Fibroblast of the conjunctiva (primary cell): Measurements from ENCODE around the gene USP53.
"Not testable (repeated sequence)": the region's sequence is repeated elsewhere in the genome, so short reads cannot be mapped to it uniquely, and the experiment has no call there.

Source experiments
- DNase-seq: peaks from one replicate; pipeline ENCODE4 v3.0.0-alpha.2; 2010; ENCODE audit warnings: low read depth

The USP53 gene

DNA sequence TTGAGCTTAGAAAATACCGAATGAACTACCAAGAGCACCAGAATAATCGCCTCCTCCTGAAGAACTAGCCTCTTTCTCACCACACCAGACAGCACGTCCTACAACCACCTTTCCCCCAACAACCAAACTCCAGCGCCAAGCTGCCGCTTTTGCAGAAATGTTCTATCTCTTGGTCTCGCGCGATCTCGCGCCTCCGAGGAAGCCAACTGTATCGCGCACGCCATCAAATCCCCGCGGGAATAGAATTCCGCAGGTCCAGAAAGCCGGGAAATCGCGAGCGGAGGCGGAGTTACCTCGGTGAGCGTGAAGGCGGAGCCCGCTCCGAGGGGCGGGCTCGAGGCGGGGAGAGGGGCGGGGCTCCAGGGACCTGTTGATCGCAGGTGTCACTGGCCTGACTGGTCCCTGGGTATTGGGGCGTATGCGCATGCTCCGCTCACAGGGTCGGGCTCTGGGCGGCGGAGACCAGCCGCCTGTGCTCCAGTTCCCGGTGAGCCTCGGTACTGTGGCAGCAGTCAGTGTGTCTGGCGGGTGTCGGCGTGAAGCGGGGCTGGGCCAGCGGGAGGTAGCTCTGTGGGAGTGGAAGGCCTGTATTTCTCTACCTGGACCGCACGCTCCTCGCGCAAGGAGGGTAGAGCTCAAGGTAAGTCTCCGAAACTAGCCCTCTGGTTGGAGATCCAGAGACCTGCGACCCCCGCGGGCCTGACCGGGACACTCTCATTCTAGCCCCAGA, at the start of gene USP53:
Gene USP53, plus strand, starts transcription at position 480 of the 730 bp plus-strand sequence. CDS start 27,047 bp downstream, outside the sequence.
- DNase-seq, result peak; percentile 96

DNA sequence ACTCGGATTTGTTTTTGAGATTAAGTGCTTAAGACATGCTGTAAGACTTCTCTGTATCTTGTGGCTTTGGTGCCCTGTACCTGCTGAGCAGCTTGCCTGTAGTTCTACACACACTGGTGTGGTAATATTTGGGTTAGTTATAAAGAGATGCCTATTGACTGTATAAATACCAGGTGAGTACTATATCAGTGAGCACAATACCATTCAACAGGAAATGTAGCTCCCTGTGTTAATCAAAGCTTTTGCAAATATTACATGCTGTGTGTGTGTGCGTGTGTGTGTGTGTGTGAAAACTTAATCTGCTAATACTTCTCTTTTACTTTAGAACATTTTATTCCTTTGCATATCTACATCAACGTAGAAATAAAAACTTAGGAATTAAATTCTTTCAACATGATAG, 46.7 kb upstream of the USP53 start:
- DNase-seq, result no peak

DNA sequence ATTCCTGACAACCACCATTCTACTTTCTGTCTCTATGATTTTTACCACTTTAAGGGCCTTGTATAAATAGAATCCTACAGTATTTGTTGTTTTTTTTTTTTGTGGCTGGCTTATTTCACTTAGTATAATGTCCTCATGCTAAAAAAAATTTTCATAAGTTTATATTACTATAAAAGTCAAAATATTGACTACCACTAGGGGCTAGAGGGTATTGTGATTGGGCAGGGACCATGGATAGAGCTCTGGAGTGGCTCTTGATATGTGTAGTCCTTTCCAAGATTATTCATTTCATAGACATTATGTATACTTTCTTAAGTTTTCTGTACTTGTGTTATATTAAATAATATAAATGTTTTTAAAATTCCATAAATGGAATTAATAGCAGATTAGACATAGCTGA, 42.3 kb upstream of the USP53 start:
- no peak for DNase-seq

DNA sequence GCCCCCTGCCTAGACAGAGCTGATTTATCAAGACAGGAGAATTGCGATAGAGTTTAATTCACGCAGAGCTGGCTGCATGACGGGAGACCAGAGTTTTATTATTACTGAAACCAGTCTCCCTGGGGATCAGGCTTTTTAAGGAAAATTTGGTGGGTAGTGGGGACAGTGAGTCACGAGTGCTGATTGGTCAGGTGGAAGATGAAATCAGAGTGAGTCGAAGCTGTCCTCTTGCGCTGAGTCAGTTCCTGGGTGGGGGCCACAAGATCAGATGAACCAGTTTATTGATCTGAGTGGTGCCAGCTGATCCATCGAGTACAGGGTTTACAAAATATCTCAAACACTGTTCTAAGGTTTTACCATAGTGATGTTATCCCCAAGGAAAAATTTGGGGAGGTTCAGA, 40.3 kb upstream of the USP53 start:
- DNase-seq, result no peak

DNA sequence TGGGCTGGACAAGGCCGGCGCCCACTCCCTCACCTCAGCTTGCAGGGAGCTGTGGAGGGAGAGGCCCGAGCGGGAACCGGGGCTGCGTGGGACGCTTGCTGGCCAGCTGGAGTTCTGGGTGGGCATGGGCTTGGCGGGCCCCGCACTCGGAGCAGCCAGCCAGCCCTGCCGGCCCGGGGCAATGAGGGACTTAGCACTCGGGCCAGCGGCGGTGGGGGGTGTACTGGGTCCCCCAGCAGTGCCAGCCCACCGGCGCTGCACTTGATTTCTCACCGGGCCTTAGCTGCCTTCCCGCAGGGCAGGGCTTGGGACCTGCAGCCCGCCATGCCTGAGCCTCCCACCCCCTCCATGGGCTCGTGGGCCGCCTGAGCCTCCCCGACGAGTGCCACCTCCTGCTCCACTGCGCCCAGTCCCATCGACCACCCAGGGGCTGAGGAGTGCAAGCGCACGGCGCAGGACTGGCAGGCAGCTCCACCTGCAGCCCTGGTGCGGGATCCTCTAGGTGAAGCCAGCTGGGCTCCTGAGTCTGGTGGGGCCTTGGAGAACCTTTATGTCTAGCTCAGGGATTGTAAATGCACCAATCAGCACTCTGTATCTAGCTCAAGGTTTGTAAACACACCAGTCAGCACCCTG, 38.7 kb upstream of the USP53 start:
- not testable (repeated sequence) for DNase-seq

DNA sequence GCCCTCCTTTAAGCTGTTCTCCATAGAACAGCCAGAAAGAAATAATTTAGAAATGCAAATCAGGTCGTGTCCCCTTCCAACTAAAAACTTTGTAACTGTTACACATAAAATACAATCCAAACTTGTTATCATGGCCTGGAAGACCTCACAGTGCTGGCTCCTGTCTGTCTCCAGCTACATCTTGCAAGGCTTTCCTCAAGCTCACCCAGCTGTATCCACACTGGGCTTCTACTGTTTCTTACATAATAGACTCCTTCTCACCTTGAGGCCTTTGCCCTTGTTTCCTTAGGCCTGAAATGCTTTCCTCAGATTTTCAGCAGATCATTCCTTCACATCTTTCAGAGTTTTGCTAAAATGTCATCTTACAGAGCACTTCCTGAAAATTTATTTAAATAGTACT, 33.5 kb upstream of the USP53 start:
- DNase-seq, result no peak

DNA sequence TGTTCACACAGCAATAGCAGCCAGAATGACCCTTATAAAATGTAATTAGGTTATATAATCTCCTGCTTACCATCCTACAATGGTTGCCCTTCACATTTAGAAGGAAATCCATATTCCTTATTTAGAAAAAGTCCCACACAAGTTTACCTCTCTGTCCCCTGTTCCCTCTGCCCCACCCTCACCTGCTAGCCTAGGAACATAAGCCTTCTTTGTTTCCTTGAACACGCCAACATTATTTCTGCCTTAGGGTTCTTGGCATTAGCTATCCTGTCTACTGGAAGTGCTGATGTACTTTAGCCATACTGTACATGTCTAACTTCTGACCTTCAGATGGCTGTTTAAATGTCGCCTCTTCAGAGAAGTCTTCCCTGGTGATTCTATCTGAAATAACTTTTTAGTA, 28.4 kb upstream of the USP53 start:
- DNase-seq, result no peak

DNA sequence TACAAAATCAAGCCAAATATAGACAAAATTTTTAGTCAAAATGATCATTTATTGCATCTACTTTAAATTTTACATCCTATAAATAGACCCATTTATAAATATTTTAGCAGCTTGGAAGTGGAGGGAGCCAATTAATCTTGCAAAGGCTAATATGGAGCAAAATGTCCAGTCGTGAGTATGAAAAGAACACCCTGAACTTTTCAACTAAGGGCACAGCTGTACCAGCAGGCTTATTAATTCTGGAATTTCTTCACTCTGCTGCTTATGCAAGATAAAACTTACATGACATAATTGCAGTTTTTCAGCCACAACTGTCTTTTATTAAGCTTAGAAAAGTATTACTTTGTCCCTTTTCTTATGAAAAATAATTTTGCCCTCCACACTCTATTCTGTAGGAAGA, 22.9 kb upstream of the USP53 start:
- DNase-seq, result no peak

DNA sequence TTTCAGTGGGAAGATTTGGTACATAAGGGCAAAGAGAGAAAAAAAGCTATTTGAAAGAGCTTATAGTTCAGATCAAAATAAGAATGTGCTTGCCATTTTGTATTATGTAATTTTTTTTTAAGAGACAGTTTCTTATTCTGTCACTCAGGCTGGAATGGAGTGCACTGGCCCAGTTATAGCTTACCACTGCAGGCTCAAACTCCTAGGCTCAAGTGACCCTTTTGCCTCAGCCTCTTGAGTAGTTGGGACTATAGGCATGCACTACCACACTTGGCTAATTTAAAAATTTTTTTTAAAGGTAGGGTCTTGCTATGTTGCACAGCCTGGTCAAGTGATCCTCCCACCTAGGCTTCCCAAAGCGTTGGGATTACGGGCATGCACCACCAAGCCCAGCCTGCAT, 22.2 kb upstream of the USP53 start:
- no peak for DNase-seq

DNA sequence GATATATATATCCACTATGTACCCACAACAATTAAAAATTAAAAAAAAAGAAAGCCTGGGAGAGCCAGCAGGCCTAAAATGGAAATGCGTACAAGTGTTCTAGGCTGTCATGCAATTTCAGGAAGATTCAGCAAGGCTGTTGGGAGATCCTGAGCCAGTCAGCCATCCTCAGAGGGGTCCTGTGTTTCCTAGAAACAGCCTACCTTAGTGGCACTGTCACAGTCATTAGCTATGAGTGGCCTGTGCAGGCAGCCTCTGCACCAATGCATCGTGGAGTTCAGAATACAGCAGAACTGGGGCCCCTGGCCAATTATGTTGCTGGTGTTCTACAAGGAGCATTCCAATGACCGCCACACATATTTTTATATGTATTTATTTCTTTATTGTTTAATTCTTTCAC, 21.0 kb upstream of the USP53 start:
- DNase-seq, result no peak

DNA sequence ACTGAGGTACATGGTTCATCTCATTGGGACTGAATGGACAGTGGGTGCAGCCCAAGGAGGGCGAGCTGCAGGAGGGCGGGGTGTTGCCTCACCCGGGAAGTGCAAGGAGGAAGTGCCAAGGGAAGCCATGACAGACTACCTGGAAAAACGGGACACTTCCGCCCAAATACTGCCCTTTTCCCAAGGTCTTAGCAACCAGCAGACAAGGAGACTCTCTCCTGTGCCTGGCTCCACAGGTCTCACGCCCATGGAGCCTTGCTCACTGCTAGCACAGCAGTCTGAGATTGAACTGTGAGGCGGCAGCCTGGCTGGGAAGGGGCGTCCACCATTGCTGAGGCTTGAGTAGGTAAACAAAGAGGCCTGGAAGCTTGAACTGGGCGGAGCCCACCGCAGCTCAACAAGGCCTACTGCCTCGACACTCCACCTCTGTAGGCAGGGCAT, 14.7 kb upstream of the USP53 start:
- DNase-seq, result no peak

DNA sequence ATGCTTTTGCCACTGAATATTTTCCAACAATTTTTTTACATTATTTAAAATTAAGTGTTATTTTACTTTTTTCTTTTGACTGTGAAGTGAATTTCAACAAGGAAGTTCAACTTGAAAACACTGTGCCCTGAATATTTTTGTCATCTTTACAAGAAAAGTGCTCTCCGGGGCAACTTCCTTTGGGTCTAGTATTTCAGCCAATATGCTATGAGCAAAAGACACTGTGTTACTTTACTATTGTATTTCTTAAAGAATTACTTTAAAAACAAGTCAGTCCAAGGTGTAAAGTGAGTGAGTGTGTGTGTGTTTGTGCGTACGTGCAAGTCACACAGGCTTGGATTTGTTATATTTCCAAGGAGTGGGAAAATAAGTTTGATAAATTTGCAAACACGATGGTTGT, 7.6 kb upstream of the USP53 start:
- DNase-seq, result no peak

DNA sequence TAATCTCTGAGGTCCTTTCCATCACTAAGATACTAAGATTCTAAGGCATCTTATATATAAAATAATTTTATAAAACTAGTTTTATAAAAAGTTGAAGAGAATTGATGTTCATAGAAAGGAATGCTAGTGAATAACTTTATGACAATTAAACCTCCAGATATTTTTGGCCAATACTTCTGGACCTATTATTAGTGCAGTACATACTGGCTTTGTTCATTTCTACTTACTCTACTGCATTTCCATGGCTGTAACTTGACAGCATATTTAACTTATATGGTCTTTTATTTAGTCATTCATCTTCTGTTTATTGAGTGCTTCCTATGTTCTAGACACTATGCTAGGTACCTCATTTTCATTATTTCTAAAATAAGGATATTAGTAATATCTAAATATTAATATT, 6.8 kb upstream of the USP53 start:
- no peak for DNase-seq

DNA sequence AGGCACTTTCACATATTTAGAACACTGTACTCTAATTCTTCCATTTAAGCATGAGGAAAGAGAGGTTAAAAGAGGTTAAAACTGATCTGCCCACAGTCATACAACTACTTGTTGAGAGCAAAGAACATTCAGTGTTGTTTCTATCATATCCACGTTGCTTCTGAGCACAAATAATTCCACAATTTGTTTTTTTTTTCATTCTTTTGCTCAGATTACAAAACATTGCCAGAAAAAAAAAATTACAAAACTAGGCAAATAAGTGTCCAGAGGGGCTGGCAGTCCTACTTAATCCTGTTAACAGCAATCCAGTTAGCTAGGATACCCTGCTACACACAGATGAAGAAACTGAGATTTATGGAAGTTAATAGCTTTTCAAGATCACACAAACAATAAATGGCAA, 6.3 kb upstream of the USP53 start:
- no peak for DNase-seq

DNA sequence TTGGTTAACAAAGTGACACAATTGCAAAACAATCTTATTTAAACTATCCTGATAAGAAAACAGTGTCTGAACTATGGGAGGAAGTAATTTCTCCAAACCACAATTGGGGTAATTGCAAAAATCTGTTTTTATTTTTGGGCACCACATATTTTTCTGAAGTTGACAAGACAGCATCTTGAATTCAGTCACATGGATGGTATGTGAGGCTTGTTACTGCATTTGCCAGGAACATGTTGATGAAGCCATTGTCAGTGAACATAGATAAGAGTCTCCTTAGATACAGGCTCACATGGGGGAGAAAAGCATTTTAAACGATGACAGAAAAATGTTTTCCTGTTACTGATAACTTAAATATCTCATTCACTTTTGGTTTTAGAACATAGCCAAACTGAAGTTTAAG, 5.5 kb upstream of the USP53 start:
- no peak for DNase-seq

DNA sequence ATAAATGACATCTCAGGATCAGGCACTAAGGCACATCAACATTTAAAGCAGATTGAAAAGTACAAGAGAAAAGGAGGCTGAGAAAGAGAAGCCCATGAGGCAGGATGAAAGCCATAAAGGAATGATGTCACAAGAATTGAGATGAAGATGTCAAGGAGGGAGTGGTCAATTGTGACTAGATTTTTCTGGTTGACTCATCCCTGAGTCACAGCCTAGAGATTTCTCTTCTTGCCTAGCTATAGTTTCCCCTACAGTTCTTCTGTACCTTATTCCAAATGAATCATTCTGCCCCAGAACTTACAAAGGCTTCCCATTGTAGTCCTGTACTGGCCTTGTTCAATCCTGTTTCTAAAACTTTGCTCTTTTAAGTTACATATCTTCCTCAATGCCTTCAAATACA, 3.4 kb upstream of the USP53 start:
- peak; percentile 91 for DNase-seq

DNA sequence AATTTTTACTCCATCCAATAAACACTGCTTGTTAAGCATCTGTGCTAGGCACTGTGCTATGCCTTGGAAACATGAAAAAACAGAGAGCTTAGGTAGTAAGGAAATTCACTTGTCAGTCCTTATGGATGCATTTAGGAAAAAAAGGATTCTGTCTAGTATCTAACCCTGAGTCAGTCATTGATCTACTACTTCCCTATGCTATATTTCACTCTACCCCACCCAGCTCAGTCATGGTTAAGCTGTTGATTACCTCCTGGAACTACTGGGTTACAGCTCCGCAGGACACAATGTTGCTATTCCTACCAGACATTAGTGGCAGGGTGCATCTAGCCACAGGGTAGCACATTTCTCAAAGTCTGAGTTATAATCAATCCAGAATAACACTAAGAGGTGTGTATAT, 2.9 kb upstream of the USP53 start:
- no peak for DNase-seq

DNA sequence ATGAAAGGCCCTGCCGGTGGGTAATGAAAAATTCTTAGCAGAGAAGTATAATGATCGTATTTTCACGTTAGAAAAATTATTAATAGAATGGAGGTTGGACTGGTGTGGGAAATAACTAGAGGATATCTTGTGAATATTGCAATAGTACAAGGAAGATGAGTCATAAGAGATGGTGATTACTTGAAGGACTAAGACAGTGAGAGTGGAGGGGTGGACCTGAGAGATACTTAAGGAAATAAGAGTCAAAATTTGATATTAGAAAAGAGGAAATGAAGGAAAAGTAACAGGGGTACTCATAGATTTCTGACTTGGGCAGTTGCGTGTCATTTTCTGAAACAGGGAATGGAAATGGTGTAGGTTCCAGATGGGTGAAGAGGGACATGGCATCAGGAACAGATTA, 1.7 kb upstream of the USP53 start:
- DNase-seq, result no peak

DNA sequence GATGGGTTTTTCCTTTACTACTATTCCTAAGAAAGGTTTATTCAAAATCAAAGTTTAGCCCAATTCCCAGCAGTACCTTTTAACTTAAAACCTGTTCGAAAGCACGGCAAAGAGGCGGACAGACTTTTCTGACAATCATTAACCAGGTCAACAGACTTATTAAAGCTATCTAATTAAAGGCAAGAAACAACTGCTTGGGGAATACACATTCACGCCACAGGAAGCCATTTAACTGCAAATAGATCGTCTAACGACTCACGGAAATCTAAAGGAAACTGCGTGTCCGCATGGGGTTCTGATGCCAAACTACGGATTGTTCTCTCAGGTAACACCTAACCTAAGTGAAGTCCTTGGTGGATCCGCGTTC, 663 bp upstream of the USP53 start:
- no peak for DNase-seq

DNA sequence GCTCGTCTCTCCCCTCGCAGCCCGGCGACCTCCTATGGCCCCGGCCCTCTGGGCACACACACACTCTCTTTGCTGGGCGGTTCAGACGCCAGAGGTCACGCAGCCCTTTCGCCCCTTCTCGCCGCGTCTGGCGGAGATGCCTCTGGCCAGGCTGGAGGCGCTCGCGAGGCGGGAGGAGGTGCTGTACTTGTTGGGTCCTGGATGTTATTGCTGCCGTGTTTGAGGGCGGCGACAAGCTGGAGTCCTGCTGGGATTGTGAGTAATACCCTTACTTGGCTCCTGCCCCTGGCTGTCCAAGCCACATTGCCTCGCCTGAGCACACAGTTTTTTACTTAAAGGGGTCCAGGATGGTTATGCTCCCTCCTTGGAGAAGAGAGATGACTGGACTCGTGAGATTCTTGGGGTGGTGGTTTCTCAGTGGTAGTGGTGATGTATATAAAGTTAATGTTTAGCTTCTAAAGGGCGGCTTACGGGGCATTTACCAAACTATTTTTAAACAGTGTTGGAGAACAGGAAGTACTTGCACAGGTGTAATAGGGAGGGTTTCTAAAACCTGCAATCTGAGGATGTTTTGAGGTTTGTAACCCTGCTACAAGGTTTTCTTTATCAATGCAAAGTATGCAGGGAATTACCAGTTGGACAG, 572 bp downstream of the USP53 start:
- DNase-seq, result peak; percentile 94

DNA sequence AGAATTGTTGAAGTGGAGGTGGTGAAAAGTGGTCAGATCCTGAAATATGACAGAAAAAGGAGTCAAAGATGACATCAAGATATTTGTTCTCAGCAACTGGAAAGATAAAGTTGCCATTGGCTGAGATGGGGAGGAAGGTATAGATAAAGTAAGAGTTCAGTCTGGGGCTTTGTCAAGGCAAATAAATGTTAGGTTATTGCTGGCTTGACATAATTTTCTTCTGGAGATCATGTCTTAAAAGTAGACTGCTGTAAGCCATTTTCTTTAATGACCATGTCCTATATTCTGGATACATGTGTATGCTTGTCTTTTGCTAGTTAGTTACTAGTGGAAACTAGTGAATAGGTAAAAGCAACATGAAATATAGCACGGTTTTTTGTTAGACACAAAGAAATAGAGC, 5.6 kb downstream of the USP53 start:
- no peak for DNase-seq

DNA sequence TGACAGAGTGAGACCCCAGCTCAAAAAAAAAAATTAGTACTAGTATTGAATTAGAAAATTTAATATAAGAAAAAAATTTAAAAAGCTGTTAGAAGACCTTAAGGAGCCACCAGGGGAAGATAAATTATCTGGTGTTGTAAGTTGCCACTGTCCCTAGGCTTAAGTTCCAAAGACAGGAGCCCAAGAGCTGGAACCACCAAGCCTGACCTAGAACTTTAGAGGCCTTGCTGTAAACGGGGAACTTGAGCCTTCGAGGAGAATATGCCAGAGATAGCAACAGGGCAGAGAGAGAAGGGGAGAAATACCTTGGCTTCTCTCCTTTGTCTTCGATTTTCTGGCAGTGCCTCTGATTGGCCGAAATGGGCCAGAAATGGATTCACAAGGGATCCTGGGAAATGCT, 8.9 kb downstream of the USP53 start:
- DNase-seq, result no peak

DNA sequence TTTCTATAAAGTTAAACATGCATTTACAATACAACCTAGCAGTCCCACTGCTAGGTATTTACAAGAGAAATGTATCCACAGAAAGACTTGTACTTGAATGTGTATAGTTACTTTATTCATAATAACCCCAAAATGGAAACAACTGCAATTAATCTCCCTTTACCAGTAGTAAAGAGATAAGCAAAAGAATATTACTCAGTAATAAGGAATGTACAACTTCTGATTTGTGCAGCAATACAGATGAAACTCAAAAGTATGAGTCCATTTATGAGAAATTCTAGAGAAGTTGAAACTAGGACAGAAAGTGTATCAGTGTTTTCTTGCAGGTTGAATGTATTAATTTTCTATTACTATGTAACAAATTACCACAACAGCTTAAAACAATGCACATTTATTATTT, 15.2 kb downstream of the USP53 start:
- DNase-seq, result no peak

DNA sequence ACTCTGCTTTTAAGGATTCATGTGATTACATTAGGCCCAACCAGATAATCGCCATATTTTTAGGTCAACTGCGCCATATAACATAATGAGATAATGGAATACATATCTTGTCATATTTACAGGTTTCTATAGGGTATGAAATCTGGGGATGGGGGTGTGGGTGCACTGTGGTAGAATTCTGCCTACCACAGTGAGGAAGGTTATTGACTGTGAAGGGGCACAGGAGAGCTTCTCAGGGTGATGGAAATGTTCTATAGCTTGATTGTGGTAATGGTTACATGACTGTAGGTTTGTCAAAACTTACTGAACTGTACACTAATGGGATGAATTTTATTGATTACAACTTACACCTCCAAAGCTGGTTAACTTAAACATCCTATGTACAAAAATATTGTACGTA, 15.9 kb downstream of the USP53 start:
- DNase-seq, result no peak
